GM13976 (cell line): Measurements from ENCODE around the gene PHF23.

ENCODE experiments used
- DNase-seq: peaks from one replicate; pipeline ENCODE4 v3.0.0; 2012; ENCODE audit warnings: low spot score
- in situ Hi-C: fragments of 300-500 bp; cut with MboI; formaldehyde crosslinking; loops from one replicate; pipeline ENCODE4 v1.12.0; 2022; ENCODE audit warnings: low sequenced_read_pairs, mixed read lengths, inconsistent platforms; ENCODE audit not compliant: unreplicated experiment
- TF ChIP-seq, protein P1 (sequence below): IDR thresholded peaks from 2 replicates; pipeline ENCODE4 v1.5.1; 2012; ENCODE audit warnings: borderline replicate concordance, mild to moderate bottlenecking; ENCODE audit not compliant: insufficient read depth; ENCODE audit errors: extremely low read depth, missing control alignments, control extremely low read depth

The PHF23 gene

DNA sequence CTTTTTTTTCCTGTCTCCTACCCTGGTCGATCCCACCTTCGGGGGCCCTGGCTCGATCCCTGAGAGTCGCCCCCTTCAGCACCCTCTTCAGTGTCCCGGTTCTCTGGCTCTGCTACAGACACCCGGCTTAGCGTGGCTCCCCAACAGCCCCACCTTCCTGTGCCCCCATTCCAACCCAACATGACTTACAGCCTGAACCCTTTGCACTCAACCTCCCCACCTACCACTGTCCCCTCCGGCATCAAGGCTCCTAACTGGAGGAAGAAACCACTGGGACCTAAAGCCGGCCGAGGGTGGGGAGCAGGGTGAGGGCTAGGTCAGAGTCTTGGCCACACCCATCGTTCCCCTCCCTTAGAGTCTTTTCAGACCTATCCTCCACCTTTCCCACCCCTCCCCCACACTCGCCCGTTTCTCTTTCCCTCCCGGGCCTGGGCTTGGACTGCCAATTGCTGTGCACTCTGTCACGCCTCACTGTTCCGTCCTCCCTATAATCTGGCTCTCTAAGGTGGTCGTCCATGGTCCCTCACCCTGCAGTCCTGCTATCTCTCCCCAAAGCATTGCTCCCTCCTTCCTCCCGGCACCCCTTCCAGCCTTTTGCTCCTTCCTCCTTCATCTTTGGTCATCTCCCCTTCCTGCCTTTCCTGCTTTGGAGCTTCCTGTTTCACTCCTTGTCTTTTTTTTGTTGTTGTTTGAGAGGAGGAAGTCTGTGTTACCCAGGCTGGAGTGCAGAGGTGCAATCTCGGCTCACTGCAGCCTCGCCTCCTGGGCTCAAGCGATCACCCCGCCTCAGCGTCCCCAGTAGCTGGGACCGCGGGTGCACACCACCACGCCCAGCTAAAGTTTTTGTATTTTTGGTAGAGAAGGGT lies 23.9 kb upstream of the PHF23 start:
- DNase-seq = no peak
- TF ChIP-seq, protein P1, sequence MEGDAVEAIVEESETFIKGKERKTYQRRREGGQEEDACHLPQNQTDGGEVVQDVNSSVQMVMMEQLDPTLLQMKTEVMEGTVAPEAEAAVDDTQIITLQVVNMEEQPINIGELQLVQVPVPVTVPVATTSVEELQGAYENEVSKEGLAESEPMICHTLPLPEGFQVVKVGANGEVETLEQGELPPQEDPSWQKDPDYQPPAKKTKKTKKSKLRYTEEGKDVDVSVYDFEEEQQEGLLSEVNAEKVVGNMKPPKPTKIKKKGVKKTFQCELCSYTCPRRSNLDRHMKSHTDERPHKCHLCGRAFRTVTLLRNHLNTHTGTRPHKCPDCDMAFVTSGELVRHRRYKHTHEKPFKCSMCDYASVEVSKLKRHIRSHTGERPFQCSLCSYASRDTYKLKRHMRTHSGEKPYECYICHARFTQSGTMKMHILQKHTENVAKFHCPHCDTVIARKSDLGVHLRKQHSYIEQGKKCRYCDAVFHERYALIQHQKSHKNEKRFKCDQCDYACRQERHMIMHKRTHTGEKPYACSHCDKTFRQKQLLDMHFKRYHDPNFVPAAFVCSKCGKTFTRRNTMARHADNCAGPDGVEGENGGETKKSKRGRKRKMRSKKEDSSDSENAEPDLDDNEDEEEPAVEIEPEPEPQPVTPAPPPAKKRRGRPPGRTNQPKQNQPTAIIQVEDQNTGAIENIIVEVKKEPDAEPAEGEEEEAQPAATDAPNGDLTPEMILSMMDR = no peak
- in situ Hi-C loops = no loop called here

DNA sequence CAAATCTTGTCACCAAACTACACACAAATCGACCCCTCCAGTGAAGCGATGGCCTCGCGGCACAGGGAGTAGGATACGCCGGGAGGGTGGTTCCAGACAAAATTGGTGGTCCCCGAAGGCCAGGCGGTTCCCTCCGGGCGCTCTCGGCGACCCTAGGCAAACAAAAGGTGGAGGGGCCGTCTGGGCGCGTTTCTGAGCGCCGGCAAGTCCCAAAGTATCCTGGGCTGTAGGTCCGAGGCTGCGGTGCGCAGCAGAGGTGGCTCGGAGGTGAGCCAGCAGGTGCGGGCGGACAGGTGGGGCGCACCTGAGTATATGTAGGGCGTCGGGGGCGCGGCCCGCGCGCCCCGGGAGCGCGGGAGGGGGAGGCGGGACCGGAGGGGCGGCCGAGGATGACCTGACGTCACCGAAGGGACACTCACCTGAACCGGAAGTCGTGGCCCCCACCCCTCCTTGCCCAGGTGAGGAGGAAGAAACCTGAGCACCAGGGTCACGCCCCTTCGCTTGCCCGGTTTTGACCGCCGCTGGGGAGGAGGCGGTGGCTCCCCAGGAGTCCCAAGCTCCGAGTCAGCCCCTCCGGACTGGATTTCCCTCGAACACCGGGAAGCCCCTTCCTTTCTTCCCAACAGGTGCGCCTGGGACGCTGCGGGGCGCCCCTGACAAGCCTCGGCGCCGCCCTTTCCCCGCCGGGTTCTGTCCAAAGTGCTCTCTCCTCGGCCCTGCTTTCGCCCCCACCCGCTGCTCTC lies 23.1 kb upstream of the PHF23 start, which contains the start of gene CLDN7:
Gene CLDN7, minus strand, starts transcription at position 287 of the 743 bp plus-strand sequence. CDS start 435 bp downstream, outside the sequence.
- in situ Hi-C loops = no loop called here
- TF ChIP-seq, protein P1 = no peak
- no peak for DNase-seq

DNA sequence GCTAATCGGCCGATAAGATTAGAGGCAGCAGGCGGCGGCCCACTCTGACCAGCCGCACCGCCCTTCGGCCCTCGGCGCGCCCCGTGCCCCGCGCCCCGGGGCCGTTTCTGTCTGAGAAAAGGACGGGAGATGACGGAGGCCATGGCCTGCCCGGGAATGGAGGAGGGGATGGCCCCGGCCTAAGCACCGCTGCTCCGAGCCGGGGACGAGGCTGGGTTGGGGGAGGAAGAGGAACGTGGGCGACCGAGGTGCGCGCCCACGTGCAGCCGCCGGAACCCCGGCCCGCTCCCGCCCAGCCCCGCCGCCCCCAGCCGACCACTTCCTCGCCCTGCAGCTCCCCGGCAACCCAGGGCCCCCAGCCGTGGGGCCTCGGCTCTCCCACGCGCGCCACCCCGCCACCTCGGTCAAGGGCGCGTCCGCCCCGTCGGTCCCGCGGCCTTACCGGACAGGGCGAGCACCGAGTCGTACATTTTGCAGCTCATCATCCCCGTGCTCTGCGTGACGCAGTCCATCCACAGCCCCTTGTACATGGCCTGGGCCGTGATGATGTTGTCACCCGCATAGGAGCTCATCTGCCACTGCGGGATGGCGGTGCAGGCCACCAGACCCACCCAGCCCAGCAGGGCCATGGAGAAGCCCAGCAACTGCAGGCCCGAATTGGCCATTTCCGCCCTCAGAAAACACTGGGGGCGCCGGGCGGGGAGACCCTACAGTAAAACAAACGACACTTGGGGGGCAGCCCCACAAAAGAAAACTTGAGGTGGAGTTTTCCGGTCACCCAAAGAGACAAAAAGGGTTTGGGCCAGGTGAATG lies 22.3 kb upstream of the PHF23 start:
- TF ChIP-seq, protein P1 = no peak
- in situ Hi-C loops = no loop called here
- peak; percentile 71 for DNase-seq

DNA sequence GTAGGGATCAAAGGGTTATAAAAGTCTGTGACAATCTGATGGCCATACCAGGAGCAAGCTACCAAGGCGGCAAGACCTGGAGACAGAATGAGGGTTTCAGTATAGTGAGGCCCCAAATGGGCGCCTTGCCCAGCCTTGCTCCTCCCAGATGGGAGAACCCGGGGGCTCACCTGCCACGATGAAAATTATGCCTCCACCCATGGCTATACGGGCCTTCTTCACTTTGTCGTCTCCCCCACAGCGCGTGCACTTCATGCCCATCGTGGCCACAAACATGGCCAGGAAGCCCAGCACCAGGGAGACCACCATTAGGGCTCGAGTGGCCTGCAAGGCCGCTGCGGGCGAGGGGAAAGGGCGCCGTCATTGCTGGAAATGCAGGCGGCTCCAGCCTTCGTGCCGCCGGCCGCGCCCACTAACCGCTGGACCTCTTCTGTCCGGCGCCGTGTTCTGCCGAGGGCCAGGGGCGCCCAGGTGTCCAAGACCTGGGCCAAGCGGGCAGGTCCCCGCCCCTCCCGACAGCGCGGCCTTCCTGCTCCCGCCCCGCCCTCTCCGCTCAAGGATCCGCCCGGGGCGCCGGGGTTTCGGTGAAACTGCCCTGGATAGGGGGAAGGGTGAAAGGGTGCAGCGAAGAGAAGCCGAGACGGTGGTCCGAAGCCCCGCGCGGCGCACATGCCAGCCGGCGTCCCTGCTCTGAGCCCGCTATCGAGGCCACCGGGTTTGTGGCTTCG lies 21.6 kb upstream of the PHF23 start:
- in situ Hi-C loops = no loop called here
- DNase-seq = peak; percentile 65

DNA sequence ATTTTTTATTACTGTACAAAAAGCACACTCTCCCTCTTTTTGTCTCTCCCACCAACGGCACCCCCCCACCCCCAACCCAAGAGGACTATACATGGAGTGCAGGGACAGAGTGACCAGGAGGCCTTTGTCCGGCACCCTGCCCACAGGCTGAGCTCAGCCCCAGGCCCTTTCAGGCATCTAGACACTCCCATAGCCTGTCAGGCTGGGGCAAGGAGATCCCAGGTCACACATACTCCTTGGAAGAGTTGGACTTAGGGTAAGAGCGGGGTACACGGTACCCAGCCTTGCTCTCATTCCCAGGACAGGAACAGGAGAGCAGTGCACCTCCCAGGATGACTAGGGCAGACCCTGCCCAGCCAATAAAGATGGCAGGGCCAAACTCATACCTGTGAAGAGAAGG lies 20.9 kb upstream of the PHF23 start:
- TF ChIP-seq, protein P1 = no peak
- no peak for DNase-seq
- in situ Hi-C loops = no loop called here

More for the DNA sequence above, 21.6 kb upstream of the PHF23 start:
- TF ChIP-seq, protein P1 = no peak
